ENCODE results near the gene CSH1. TPM values are rescaled to one million over a fixed set of nuclear protein-coding genes. Genes with fewer than 3 reads are reported as not detected.

The CSH1 gene
- total RNA-seq: not detected in 2 replicates

GRCh38 chr17:63896524-63897354 is at the start of gene CSH1:
TSS of gene CSH1 (minus strand) at chr17:63896574. CDS start at chr17:63896511, 63 bp downstream.

GRCh38 chr17:63931981-63932561 is 35.7 kb upstream of the CSH1 start, which contains the start of gene CD79B:
TSS of gene CD79B (minus strand) at chr17:63932331. CDS start at chr17:63932261, 70 bp downstream.

GRCh38 chr17:63918789-63919305 is 22.5 kb upstream of the CSH1 start, which contains the start of gene GH1:
TSS of gene GH1 (minus strand) at chr17:63918839. CDS start at chr17:63918776, 63 bp downstream.

GRCh38 chr17:63911041-63911635 is 14.8 kb upstream of the CSH1 start, which contains the start of gene CSHL1:
TSS of gene CSHL1 (minus strand) at chr17:63911258. CDS start at chr17:63911196, 62 bp downstream.

GRCh38 chr17:63881935-63882601 is 14.3 kb downstream of the CSH1 start, which contains the start of gene GH2:
TSS of gene GH2 (minus strand) at chr17:63881944. CDS start at chr17:63881801, 143 bp downstream.

GRCh38 chr17:63873577-63873976 is 22.8 kb downstream of the CSH1 start, which contains the start of gene CSH2:
TSS of gene CSH2 (minus strand) at chr17:63873677. CDS start at chr17:63873614, 63 bp downstream.

Small RNAs within 50 kb of the gene (small RNA-seq; reads per million reads assigned to genes)
- gene AC040958.1 (not detected), gene AC127029.1 (not detected), gene GH1 (not detected)

Other genes with a start within 250 kb of the CSH1 start
- 6.8 and 10.5 TPM in 2 replicates for gene LIMD2, start 196.4 kb downstream of the CSH1 start, total RNA-seq
- gene STRADA, start 154.8 kb downstream of the CSH1 start, total RNA-seq: 23.9 and 29.4 TPM in 2 replicates
- 47.6 and 51.0 TPM in 2 replicates for gene CCDC47, start 123.0 kb downstream of the CSH1 start, total RNA-seq
- gene DDX42, start 122.4 kb downstream of the CSH1 start, total RNA-seq: 66.4 and 72.7 TPM in 2 replicates
- gene PSMC5, start 69.1 kb downstream of the CSH1 start, total RNA-seq: 30.3 and 36.3 TPM in 2 replicates
- 29.5 and 44.5 TPM in 2 replicates for gene FTSJ3, start 68.9 kb downstream of the CSH1 start, total RNA-seq
- gene SMARCD2, start 53.9 kb downstream of the CSH1 start, total RNA-seq: 92.8 and 99.9 TPM in 2 replicates
- not detected in 2 replicates for gene CSH2, start 22.9 kb downstream of the CSH1 start, total RNA-seq
- gene GH2, start 14.6 kb downstream of the CSH1 start, total RNA-seq: not detected in 2 replicates
- gene CSHL1, start 14.7 kb upstream of the CSH1 start, total RNA-seq: not detected in 2 replicates
- gene GH1, start 22.3 kb upstream of the CSH1 start, total RNA-seq: not detected in 2 replicates
- 0.16 and 0.24 TPM in 2 replicates for gene CD79B, start 35.8 kb upstream of the CSH1 start, total RNA-seq
- gene SCN4A, start 76.3 kb upstream of the CSH1 start, total RNA-seq: under 0.01 TPM in 1 of 2 replicates, not detected in the other
- under 0.01 TPM in 1 of 2 replicates, not detected in the other for gene PRR29, start 101.8 kb upstream of the CSH1 start, total RNA-seq
- gene ICAM2, start 124.1 kb upstream of the CSH1 start, total RNA-seq: 0.73 and 1.5 TPM in 2 replicates
- gene ERN1, start 233.6 kb upstream of the CSH1 start, total RNA-seq: 8.7 and 11.2 TPM in 2 replicates

Data from hair follicle dermal papilla cell (primary cell).